Spleen (tissue), 11 donors: ENCODE measurements around the gene TLE4. TPM values are rescaled to one million over a fixed set of nuclear protein-coding genes. Genes with fewer than 3 reads are reported as not detected.
"Not testable (repeated sequence)": the region's sequence is repeated elsewhere in the genome, so short reads cannot be mapped to it uniquely, and the experiment has no call there.

ENCODE experiments used
- DNase-seq: peaks from one replicate; pipeline ENCODE4 v3.0.0-alpha.2; 2020
- H3K27ac ChIP-seq, 8 donors: fragments of 200-600 bp; sonication (generic) in 7 of 8; 1 replicate in 4 of 8; 2 replicates in 4 of 8; pipeline versions ENCODE4 v1.5.0 to v1.8.0; 2016 to 2021; ENCODE audit warnings: inconsistent platforms in 4 of 8, mild to moderate bottlenecking in 4 of 8, moderate library complexity in 1 of 8
- H3K27me3 ChIP-seq, 7 donors: fragments of 200-600 bp; sonication (generic) in 6 of 7; replicated peaks in 1 of 7; 1 replicate in 4 of 7; 2 replicates in 3 of 7; pipeline versions ENCODE4 v1.5.0 to v1.8.0; 2016 to 2021; ENCODE audit warnings: inconsistent platforms in 3 of 7, mild to moderate bottlenecking in 1 of 7
- H3K36me3 ChIP-seq, 6 donors: fragments of 200-600 bp; sonication (generic) in 5 of 6; 1 replicate in 4 of 6; 2 replicates in 2 of 6; pipeline versions ENCODE4 v1.5.0 to v1.8.0; 2016 to 2021; ENCODE audit warnings: inconsistent platforms in 2 of 6
- H3K4me1 ChIP-seq, 6 donors: fragments of 200-600 bp; sonication (generic) in 5 of 6; 1 replicate in 3 of 6; 2 replicates in 3 of 6; pipeline versions ENCODE4 v1.5.0 to v1.8.0; 2016 to 2021; ENCODE audit warnings: inconsistent platforms in 3 of 6
- H3K4me3 ChIP-seq, 8 donors: fragments of 200-600 bp; sonication (generic) in 7 of 8; 1 replicate in 4 of 8; 2 replicates in 4 of 8; pipeline versions ENCODE4 v1.5.0 to v1.8.0; 2016 to 2021; ENCODE audit warnings: inconsistent platforms in 4 of 8, mild to moderate bottlenecking in 4 of 8, moderate library complexity in 2 of 8
- H3K9me3 ChIP-seq, 8 donors: fragments of 200-600 bp; sonication (generic) in 7 of 8; 1 replicate in 4 of 8; 2 replicates in 4 of 8; pipeline versions ENCODE4 v1.5.0 to v1.8.0; 2016 to 2021; ENCODE audit warnings: inconsistent platforms in 4 of 8
- POLR2A ChIP-seq, 3 donors: fragments of 450-650 bp; IDR thresholded peaks; one replicate each; pipeline ENCODE4 v1.5.1; 2017; ENCODE audit warnings: antibody characterized with exemption in 3 of 3, mild to moderate bottlenecking in 1 of 3
- POLR2AphosphoS5 ChIP-seq, 3 donors: sonication (generic); formaldehyde crosslinking; IDR thresholded peaks; one replicate each; pipeline ENCODE4 v1.5.1; 2017; ENCODE audit warnings: antibody characterized with exemption in 3 of 3
- WGBS, 5 donors: extraction: QIAGEN DNeasy Blood & Tissue Kit in 3 of 5; methylation state at CpG; one replicate each; pipeline versions ENCODE4 v1.1.5 to v1.1.7; 2013 to 2018; 5-methylcytosine and 5-hydroxymethylcytosine counted together
- intact Hi-C: fragments of 100-400 bp; cut with DNase I; formaldehyde crosslinking; loops from one replicate; pipeline ENCODE4 v1.15.0; 2023; ENCODE audit warnings: low total_unique reads
- polyA plus RNA-seq, 3 donors: library from polyadenylated mRNA; stranded (reverse); fragments of 200-250 nt; gene quantifications; one replicate each; pipeline ENCODE4 v1.2.1, GENCODE V29; 2013
- total RNA-seq, 7 donors: library from RNA; depleted of rRNA in 3 of 7; stranded (reverse); fragments of >200 nt in 3 of 7; fragmentation: NEBNext Ultra II Directional in 4 of 7; extraction: Animal tissue kit (Norgen Biotek cat#: 25700) in 4 of 7; gene quantifications; one replicate each; pipeline versions ENCODE4 v1.1.0 to v1.2.1, GENCODE V29; 2016 to 2021
- TF ChIP-seq, protein P1 (sequence below), 11 experiments: fragments of 200-600 bp in 7 of 11; fragments of 450-650 bp in 4 of 11; sonication (generic) in 4 of 11; IDR thresholded peaks in 8 of 11; conservative IDR thresholded peaks in 3 of 11; 1 replicate in 7 of 11; 2 replicates in 4 of 11; pipeline versions ENCODE4 v1.4.0 to v1.8.0; 2016 to 2021; ENCODE audit warnings: antibody characterized with exemption in 11 of 11, inconsistent platforms in 4 of 11, mild to moderate bottlenecking in 1 of 11
- donor health status: healthy with polysubstance abuse.
- donor health status: DM: no; HTN: no; CAD: no; lungs with moderate emphysema.
- donor health status: DM: no; HTN: no; CAD: no.
- donor health status: Bipolar disorder and iron deficiency.
- donor health status: healthy.
- donor health status: DM: no; HTN: no; CAD: no.
- donor health status: DM: yes; HTN: yes; CAD: no.

The TLE4 gene
- total and polyA plus RNA-seq, 10 donors: 7.8 to 92.8 (median 70.5) TPM

DNA sequence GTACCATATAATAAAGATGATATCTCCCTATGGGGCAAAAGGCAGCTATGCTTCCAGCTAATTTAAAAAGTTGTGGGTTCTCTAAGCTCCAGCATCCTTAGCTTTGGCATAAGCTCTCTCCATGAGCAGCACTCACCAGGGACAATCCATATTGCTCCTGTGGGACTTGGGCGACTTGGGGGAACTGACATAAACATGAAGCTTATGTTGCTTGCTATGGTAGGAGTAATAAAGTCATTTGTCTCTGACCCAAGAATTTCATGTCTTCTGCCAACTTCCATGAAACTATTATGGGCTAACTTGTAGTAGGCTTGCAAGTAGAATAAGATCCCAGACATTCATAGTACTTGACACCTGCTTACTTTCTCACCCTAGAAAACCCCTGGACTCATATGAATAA, 36.2 kb upstream of the TLE4 start:
- DNase-seq: no peak
- TF ChIP-seq, protein P1, sequence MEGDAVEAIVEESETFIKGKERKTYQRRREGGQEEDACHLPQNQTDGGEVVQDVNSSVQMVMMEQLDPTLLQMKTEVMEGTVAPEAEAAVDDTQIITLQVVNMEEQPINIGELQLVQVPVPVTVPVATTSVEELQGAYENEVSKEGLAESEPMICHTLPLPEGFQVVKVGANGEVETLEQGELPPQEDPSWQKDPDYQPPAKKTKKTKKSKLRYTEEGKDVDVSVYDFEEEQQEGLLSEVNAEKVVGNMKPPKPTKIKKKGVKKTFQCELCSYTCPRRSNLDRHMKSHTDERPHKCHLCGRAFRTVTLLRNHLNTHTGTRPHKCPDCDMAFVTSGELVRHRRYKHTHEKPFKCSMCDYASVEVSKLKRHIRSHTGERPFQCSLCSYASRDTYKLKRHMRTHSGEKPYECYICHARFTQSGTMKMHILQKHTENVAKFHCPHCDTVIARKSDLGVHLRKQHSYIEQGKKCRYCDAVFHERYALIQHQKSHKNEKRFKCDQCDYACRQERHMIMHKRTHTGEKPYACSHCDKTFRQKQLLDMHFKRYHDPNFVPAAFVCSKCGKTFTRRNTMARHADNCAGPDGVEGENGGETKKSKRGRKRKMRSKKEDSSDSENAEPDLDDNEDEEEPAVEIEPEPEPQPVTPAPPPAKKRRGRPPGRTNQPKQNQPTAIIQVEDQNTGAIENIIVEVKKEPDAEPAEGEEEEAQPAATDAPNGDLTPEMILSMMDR (IDR thresholded peaks at IDR 0.05 in 8 of 11, conservative IDR thresholded peaks at IDR 0.05 in 3 of 11): no peak
- no peak for TF ChIP-seq POLR2A (IDR thresholded peaks at IDR 0.05)
- TF ChIP-seq POLR2AphosphoS5 (IDR thresholded peaks at IDR 0.05): no peak
- intact Hi-C loops: no loop called here
- H3K4me1 ChIP-seq: no peaks in the 10 kb centered on the region
- no peaks in the 10 kb centered on the region for H3K36me3 ChIP-seq
- H3K27ac ChIP-seq: no peak overlapping the region
- no peak overlapping the region for H3K4me3 ChIP-seq
- H3K27me3 ChIP-seq: no peaks in the 10 kb centered on the region
- peaks cover 0 to 16% (median 2%) of the 10 kb centered on the region in 8 donors for H3K9me3 ChIP-seq
- 93 to 100% (median 100%) methylated on average over 1 of the region's 1 CpG for WGBS, 5 donors

DNA sequence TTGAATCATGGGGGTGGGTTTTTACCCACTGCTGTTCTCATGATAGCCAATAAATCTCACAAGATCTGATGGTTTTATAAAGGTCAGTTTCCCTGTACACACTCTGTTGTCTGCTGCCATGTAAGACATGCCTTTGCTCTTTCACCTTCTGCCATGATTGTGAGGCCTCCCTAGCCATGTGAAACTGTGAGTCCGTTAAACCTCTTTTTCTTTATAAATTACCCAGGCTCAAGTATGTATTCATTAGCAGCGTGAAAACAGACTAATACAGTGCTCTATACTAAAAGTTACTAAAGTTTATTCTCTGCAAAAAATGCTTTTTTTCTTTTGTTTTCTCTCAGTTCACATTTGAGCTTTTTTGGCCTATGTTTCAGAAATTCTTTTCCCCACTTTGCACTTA, 33.9 kb upstream of the TLE4 start:
- H3K9me3 ChIP-seq: peaks cover 0 to 16% (median 2%) of the 10 kb centered on the region in 8 donors
- intact Hi-C loops: no loop called here

DNA sequence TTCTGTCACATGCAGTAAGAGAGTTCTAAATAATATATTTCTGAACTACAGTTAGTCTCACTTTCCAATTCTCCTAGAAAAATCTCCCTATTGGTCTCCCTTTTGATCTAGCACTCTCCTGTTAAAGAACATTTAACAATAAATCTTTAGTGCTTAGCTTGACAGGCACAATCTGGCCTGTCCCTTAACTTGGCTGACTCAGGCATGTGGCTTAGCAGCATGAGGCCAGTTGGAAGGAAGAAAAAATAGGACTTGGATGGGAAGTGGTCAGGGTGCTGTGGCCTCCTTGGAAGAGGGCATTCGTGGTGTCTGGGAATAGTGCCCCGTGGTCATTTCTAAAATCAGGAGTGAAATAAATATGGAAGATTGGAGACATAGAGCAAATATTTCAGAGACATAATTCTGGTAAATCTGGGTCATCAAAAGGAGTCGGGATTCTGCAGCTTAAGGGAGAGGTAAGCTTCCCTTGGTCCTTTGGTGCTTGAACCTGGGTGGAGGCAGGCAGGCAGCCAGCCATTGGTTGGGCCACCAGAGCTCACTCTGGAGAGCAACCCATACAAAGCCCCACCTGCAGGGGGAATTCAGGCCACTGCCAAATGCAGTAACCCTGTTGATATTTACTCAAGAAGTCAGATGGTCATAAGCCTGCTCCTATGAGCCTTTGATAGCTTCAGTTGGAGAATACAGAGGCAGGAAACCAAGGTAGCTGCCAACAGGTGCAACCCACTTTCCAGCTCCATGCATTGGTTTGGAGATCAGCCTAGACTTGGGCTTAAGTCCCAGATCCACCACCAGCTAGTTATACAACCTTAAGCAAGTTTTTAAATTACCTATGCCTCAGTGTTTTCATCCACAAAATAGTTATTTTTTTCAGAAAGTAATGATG, 28.8 kb upstream of the TLE4 start:
- Histone ChIP-seq H3K27ac (no peak overlapping the region), H3K27me3 (peaks cover 0 to 6% (median 0%) of the 10 kb centered on the region in 7 donors), H3K36me3 (no peaks in the 10 kb centered on the region), H3K4me3 (no peak overlapping the region), H3K9me3 (peaks cover 0 to under 1% (median 0%) of the 10 kb centered on the region in 8 donors), H3K4me1 (no peaks in the 10 kb centered on the region)
- intact Hi-C loops: no loop called here
- TF ChIP-seq, protein P1 (IDR thresholded peaks at IDR 0.05 in 8 of 11, conservative IDR thresholded peaks at IDR 0.05 in 3 of 11): no peak
- no peak for TF ChIP-seq POLR2A (IDR thresholded peaks at IDR 0.05)
- TF ChIP-seq POLR2AphosphoS5 (IDR thresholded peaks at IDR 0.05): no peak
- no peak for DNase-seq
- 80 to 90% (median 81%) methylated on average over 3 of the region's 3 CpGs for WGBS, 5 donors

More for the DNA sequence above, 33.9 kb upstream of the TLE4 start:
- WGBS, 5 donors: 84 to 95% (median 92%) methylated on average over 2 of the region's 2 CpGs
- TF ChIP-seq, protein P1 (IDR thresholded peaks at IDR 0.05 in 8 of 11, conservative IDR thresholded peaks at IDR 0.05 in 3 of 11): no peak
- no peak for DNase-seq
- H3K36me3 ChIP-seq: no peaks in the 10 kb centered on the region
- no peak overlapping the region for H3K27ac ChIP-seq
- H3K27me3 ChIP-seq: peaks cover 0 to under 1% (median 0%) of the 10 kb centered on the region in 7 donors
- no peaks in the 10 kb centered on the region for H3K4me1 ChIP-seq
- H3K4me3 ChIP-seq: no peak overlapping the region

DNA sequence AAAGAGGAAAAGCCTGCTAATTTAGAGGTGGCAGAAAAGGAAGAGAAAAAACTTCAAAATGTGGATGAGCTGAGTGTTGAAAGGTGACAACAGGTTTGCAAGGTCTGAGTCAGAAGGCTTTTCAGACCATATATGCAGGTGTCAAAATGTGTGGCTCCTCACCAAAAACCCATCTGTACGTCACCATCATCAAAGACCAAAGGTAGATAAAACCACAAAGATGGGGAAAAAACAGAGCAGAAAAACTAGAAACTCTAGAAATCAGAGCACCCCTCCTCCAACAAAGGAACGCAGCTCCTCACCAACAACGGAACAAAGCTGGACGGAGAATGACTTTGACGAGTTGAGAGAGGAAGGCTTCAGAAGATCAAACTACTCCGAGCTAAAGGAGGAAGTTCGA, 27.4 kb upstream of the TLE4 start:
- WGBS, 5 donors: 44 to 69% (median 62%) methylated on average over 7 of the region's 7 CpGs
- H3K4me3 ChIP-seq, H3K4me1 ChIP-seq, H3K27me3 ChIP-seq, H3K27ac ChIP-seq, H3K9me3 ChIP-seq, DNase-seq, intact Hi-C loops, H3K36me3 ChIP-seq: not testable (repeated sequence)
